Mesodermal cell (in vitro differentiated cells): Measurements from ENCODE around the gene NUP50.

ENCODE experiments used
- H3K27ac ChIP-seq: 2 replicates; pipeline ENCODE4 v1.7.0; 2013; ENCODE audit warnings: mild to moderate bottlenecking, low read depth, low read length, moderate library complexity; ENCODE audit not compliant: severe bottlenecking
- H3K36me3 ChIP-seq: 2 replicates; pipeline ENCODE4 v1.7.1; 2013; ENCODE audit warnings: mild to moderate bottlenecking, low read length, moderate library complexity; ENCODE audit not compliant: control insufficient read depth, insufficient read depth
- H3K4me1 ChIP-seq: one replicate; pipeline ENCODE4 v1.7.1; 2013; ENCODE audit warnings: mild to moderate bottlenecking, low read length; ENCODE audit not compliant: insufficient read depth, control insufficient read depth, poor library complexity, severe bottlenecking
- H3K4me3 ChIP-seq: 2 replicates; pipeline ENCODE4 v1.7.0; 2013; ENCODE audit warnings: low read length, control low read depth, mild to moderate bottlenecking; ENCODE audit not compliant: insufficient read depth, poor library complexity, severe bottlenecking; ENCODE audit errors: extremely low read depth
- H3K9me3 ChIP-seq: 2 replicates; pipeline ENCODE4 v1.7.1; 2013; ENCODE audit warnings: mild to moderate bottlenecking, low read length, moderate library complexity; ENCODE audit not compliant: control insufficient read depth
- WGBS, 2 experiments: methylation state at CpG; one replicate each; pipeline ENCODE4 v1.1.5; 2013; ENCODE audit warnings: missing lambda C conversion rate in 2 of 2; ENCODE audit not compliant: insufficient coverage in 2 of 2; 5-methylcytosine and 5-hydroxymethylcytosine counted together

The NUP50 gene

GRCh38 chr22:45223304-45224117 lies 59.8 kb downstream of the NUP50 start:
- Histone ChIP-seq H3K36me3 (no peaks in the 10 kb centered on the region), H3K27ac (no peak overlapping the region), H3K4me1 (peaks cover 11% of the 10 kb centered on the region), H3K9me3 (no peaks in the 10 kb centered on the region), H3K4me3 (no peak overlapping the region)
- WGBS, 2 experiments, result 87 to 92% methylated on average over 4 of the region's 5 CpGs

- WGBS, 2 experiments, result 90 to 97% methylated on average over 6 to 11 of the region's 11 CpGs
These were observed 60.6 kb downstream of the NUP50 start for GRCh38 chr22:45224331-45224730.

GRCh38 chr22:45224988-45225731 lies 61.4 kb downstream of the NUP50 start:
- Histone ChIP-seq H3K4me3 (no peak overlapping the region), H3K27ac (no peak overlapping the region), H3K36me3 (no peaks in the 10 kb centered on the region), H3K4me1 (peaks cover 9% of the 10 kb centered on the region), H3K9me3 (no peaks in the 10 kb centered on the region)
- WGBS, 2 experiments, result 79 to 80% methylated on average over 15 to 17 of the region's 19 CpGs

More at GRCh38 chr22:45224331-45224730, 60.6 kb downstream of the NUP50 start:
- Histone ChIP-seq H3K27ac (no peak overlapping the region), H3K4me3 (no peak overlapping the region), H3K36me3 (no peaks in the 10 kb centered on the region), H3K4me1 (peaks cover 9% of the 10 kb centered on the region), H3K9me3 (no peaks in the 10 kb centered on the region)

- H3K4me3 ChIP-seq, result no peak overlapping the region
- 86 to 91% methylated on average over 22 to 25 of the region's 26 CpGs for WGBS, 2 experiments
- peaks cover 11% of the 10 kb centered on the region for H3K4me1 ChIP-seq
- H3K9me3 ChIP-seq, result no peaks in the 10 kb centered on the region
- no peaks in the 10 kb centered on the region for H3K36me3 ChIP-seq
- H3K27ac ChIP-seq, result no peak overlapping the region
These were observed 62.2 kb downstream of the NUP50 start for GRCh38 chr22:45225732-45226502.

- peaks cover 15% of the 10 kb centered on the region for H3K4me1 ChIP-seq
- no peaks in the 10 kb centered on the region for H3K36me3 ChIP-seq
- H3K9me3 ChIP-seq, result no peaks in the 10 kb centered on the region
- 91 to 98% methylated on average over 13 to 15 of the region's 17 CpGs for WGBS, 2 experiments
- no peak overlapping the region for H3K4me3 ChIP-seq
- H3K27ac ChIP-seq, result no peak overlapping the region
These were observed 62.9 kb downstream of the NUP50 start for GRCh38 chr22:45226503-45227186.

GRCh38 chr22:45227645-45228400 lies 64.1 kb downstream of the NUP50 start:
- peaks cover under 1% of the 10 kb centered on the region for H3K36me3 ChIP-seq
- no peak overlapping the region for H3K4me3 ChIP-seq
- 64 to 66% methylated on average over 6 to 14 of the region's 16 CpGs for WGBS, 2 experiments
- H3K9me3 ChIP-seq, result no peaks in the 10 kb centered on the region
- peaks cover 15% of the 10 kb centered on the region for H3K4me1 ChIP-seq
- no peak overlapping the region for H3K27ac ChIP-seq

GRCh38 chr22:45228401-45228754 lies 64.7 kb downstream of the NUP50 start:
- Histone ChIP-seq H3K9me3 (no peaks in the 10 kb centered on the region), H3K36me3 (peaks cover 4% of the 10 kb centered on the region), H3K27ac (no peak overlapping the region), H3K4me3 (no peak overlapping the region), H3K4me1 (peaks cover 13% of the 10 kb centered on the region)
- WGBS, 2 experiments, result 92 to 96% methylated on average over 6 to 7 of the region's 8 CpGs

- Histone ChIP-seq H3K27ac (no peak overlapping the region), H3K4me1 (peaks cover 8% of the 10 kb centered on the region), H3K36me3 (peaks cover 4% of the 10 kb centered on the region), H3K9me3 (no peaks in the 10 kb centered on the region), H3K4me3 (no peak overlapping the region)
- WGBS, 2 experiments, result 92% methylated on average over 6 of the region's 13 CpGs
These were observed 65.5 kb downstream of the NUP50 start for GRCh38 chr22:45229181-45229580.

GRCh38 chr22:45230026-45230721 lies 66.4 kb downstream of the NUP50 start:
- H3K9me3 ChIP-seq, result no peaks in the 10 kb centered on the region
- H3K4me1 ChIP-seq, result peaks cover 8% of the 10 kb centered on the region
- H3K4me3 ChIP-seq, result no peak overlapping the region
- 89 to 90% methylated on average over 14 to 15 of the region's 16 CpGs for WGBS, 2 experiments
- peaks cover 4% of the 10 kb centered on the region for H3K36me3 ChIP-seq
- no peak overlapping the region for H3K27ac ChIP-seq
